Caco-2 (cell line): ENCODE data around the gene FLAD1. TPM values are rescaled to one million over a fixed set of nuclear protein-coding genes. Genes with fewer than 3 reads are reported as not detected.

ENCODE experiments used
- BruUV-seq: library from RNA; stranded (reverse); fragments of 400-500 nt; replicated peaks from 2 replicates; lab custom pipeline; 2021; lab: Mats Ljungman, UMichigan
- CTCF ChIA-PET: fragments of 300-600 bp; sonication (Branson Sonifier 250); formaldehyde crosslinking; loops from one replicate; lab custom pipeline; 2022; ENCODE audit warnings: antibody characterized with exemption; lab: Charles Lee
- POLR2A ChIA-PET: fragments of 300-600 bp; sonication (Branson Sonifier 250); formaldehyde crosslinking; loops from one replicate; lab custom pipeline; 2022; ENCODE audit warnings: antibody characterized with exemption; lab: Charles Lee
- DNase-seq, 2 experiments: peaks; one replicate each; pipeline versions ENCODE4 v3.0.0 to v3.0.0-alpha.2; 2020 to 2022
- H3K27me3 ChIP-seq: replicated peaks from 2 replicates; pipeline ENCODE4 v1.6.0; 2011; ENCODE audit warnings: low read length; ENCODE audit not compliant: control insufficient read depth, insufficient read depth
- H3K36me3 ChIP-seq: 2 replicates; pipeline ENCODE4 v1.5.1; 2011; ENCODE audit warnings: low read length; ENCODE audit not compliant: control insufficient read depth, insufficient read depth
- H3K4me1 ChIP-seq: fragments of 250-450 bp; sonication (Bioruptor Pico); 2 replicates; pipeline ENCODE4 v1.5.1; 2020; ENCODE audit warnings: mild to moderate bottlenecking
- H3K4me3 ChIP-seq: 2 replicates; pipeline ENCODE4 v1.5.1; 2011; ENCODE audit warnings: low read depth, mild to moderate bottlenecking, control low read depth, low read length
- H3K9me3 ChIP-seq: fragments of 250-450 bp; sonication (Bioruptor Pico); 2 replicates; pipeline ENCODE4 v1.5.1; 2020; ENCODE audit warnings: mild to moderate bottlenecking, moderate library complexity
- H3K27ac Mint-ChIP-seq: one replicate; pipeline ENCODE4 v1.8.0; 2022; ENCODE audit warnings: mixed read lengths; ENCODE audit not compliant: unreplicated experiment
- H3K27me3 Mint-ChIP-seq: one replicate; pipeline ENCODE4 v1.8.0; 2022; ENCODE audit warnings: mixed read lengths; ENCODE audit not compliant: insufficient read depth, unreplicated experiment
- H3K36me3 Mint-ChIP-seq: one replicate; pipeline ENCODE4 v1.8.0; 2022; ENCODE audit warnings: mild to moderate bottlenecking, mixed read lengths; ENCODE audit not compliant: insufficient read depth, unreplicated experiment
- H3K4me1 Mint-ChIP-seq: one replicate; pipeline ENCODE4 v1.8.0; 2022; ENCODE audit warnings: low read depth, mixed read lengths; ENCODE audit not compliant: unreplicated experiment
- H3K4me3 Mint-ChIP-seq: one replicate; pipeline ENCODE4 v1.8.0; 2022; ENCODE audit warnings: mild to moderate bottlenecking, moderate library complexity, mixed read lengths; ENCODE audit not compliant: unreplicated experiment
- H3K9me3 Mint-ChIP-seq: one replicate; pipeline ENCODE4 v1.8.0; 2022; ENCODE audit warnings: mixed read lengths; ENCODE audit not compliant: unreplicated experiment
- CTCF ChIP-seq, 2 experiments: fragments of 200-600 bp in 1 of 2; IDR thresholded peaks; 1 replicate in 1 of 2; 2 replicates in 1 of 2; pipeline versions ENCODE4 v1.5.1 to v1.8.0; 2011 to 2022; ENCODE audit warnings: antibody characterized with exemption in 1 of 2, control low read depth in 1 of 2, inconsistent platforms in 1 of 2, low read depth in 1 of 2, low read length in 1 of 2, mild to moderate bottlenecking in 1 of 2, moderate library complexity in 1 of 2; ENCODE audit not compliant: insufficient read depth in 1 of 2, severe bottlenecking in 1 of 2, unreplicated experiment in 1 of 2
- intact Hi-C: fragments of 100-400 bp; cut with micrococcal nuclease; formaldehyde crosslinking; loops from one replicate; pipeline ENCODE4 v1.10.0; 2022; ENCODE audit not compliant: unreplicated experiment
- total RNA-seq: library from RNA; stranded (reverse); gene quantifications from 2 replicates; pipeline ENCODE4 v1.2.3, GENCODE V29; 2022

FLAD1 gene
- total RNA-seq, 1 experiment from 2014 or later = 51.3 TPM

- DNase-seq = no peak
- H3K4me3 ChIP-seq = no peak overlapping the region
- H3K4me1 ChIP-seq = peaks cover 48% of the 10 kb centered on the region
- no peaks in the 10 kb centered on the region for H3K9me3 ChIP-seq
- Mint-ChIP-seq H3K27me3 (no peaks in the 10 kb centered on the region), H3K36me3 (peaks cover 35% of the 10 kb centered on the region), H3K9me3 (no peaks in the 10 kb centered on the region), H3K4me3 (no peak overlapping the region), H3K4me1 (peaks cover 25% of the 10 kb centered on the region), H3K27ac (peak overlapping the region; percentile 45)
- ChIA-PET POLR2A (interaction anchor here (0.6 kb wide), 1 partner anchor 66 kb away, joined by 6 read pairs; no protein-coding TSS in a partner anchor), CTCF (interaction anchor here (0.6 kb wide), 2 partner anchors 17 to 22 kb away, joined by 3 to 5 read pairs; partner anchors contain the start of gene LENEP)
- no peaks in the 10 kb centered on the region for H3K27me3 ChIP-seq
- no peak for TF ChIP-seq CTCF (IDR thresholded peaks at IDR 0.05; ENCODE audit: insufficient read depth in 1 of 2, low read depth in 1 of 2, low read length in 1 of 2, severe bottlenecking in 1 of 2, unreplicated experiment in 1 of 2)
- intact Hi-C loops = no loop called here
- no TSS peak for BruUV-seq
- H3K36me3 ChIP-seq = peaks cover 3% of the 10 kb centered on the region; the same call in 1 of the 2 replicates
Measured at GRCh38 chr1:155010211-155010918, 27.2 kb downstream of the FLAD1 start.

- Mint-ChIP-seq H3K9me3 (no peaks in the 10 kb centered on the region), H3K27ac (no peak overlapping the region), H3K36me3 (peaks cover 41% of the 10 kb centered on the region), H3K27me3 (no peaks in the 10 kb centered on the region), H3K4me3 (no peak overlapping the region), H3K4me1 (peaks cover 25% of the 10 kb centered on the region)
- POLR2A ChIA-PET = no interaction called here
- Histone ChIP-seq H3K36me3 (peaks cover 2% of the 10 kb centered on the region), H3K9me3 (no peaks in the 10 kb centered on the region), H3K4me1 (peaks cover 43% of the 10 kb centered on the region), H3K27me3 (no peaks in the 10 kb centered on the region), H3K4me3 (no peak overlapping the region)
- intact Hi-C loops = no loop called here
- no TSS peak for BruUV-seq
- no peak for TF ChIP-seq CTCF (IDR thresholded peaks at IDR 0.05; ENCODE audit: insufficient read depth in 1 of 2, low read depth in 1 of 2, low read length in 1 of 2, severe bottlenecking in 1 of 2, unreplicated experiment in 1 of 2)
- CTCF ChIA-PET = no interaction called here
- no peak for DNase-seq
Measured at GRCh38 chr1:155011004-155011416, 27.9 kb downstream of the FLAD1 start.

DNA sequence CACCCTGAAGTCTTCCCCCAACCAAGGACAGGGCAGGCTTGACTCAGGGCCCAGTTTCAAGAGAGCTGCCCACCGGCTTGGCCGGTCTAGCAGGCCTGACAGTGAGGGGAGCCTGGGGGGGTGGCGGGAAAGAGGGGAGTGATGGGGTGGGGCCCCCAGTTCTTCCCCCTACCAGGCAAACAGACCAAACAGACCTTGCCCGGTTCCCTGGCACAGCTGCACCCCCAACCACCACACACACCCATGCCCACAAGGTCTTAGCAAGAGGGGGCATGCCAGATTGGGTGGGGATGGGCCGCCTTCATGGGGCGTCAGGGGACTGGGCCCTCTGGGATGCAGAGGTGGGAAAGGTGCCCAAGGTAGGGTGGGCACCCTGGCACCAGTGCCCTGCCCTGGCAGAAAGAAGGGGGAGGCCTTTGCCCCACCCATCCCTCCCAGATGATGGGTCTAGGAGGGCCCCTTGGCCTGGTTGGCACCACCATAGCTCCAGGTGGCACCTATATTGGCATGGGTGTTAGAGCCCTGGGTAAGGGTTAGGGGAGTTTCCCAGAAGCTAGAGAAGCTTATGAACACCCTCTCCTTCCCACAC is 28.4 kb downstream of the FLAD1 start:
- POLR2A ChIA-PET = no interaction called here
- H3K27ac Mint-ChIP-seq = no peak overlapping the region

More for the DNA sequence above, 28.4 kb downstream of the FLAD1 start:
- H3K36me3 ChIP-seq = peaks cover under 1% of the 10 kb centered on the region
- H3K4me1 Mint-ChIP-seq = peaks cover 25% of the 10 kb centered on the region
- CTCF ChIA-PET = no interaction called here
- intact Hi-C loops = no loop called here
- H3K27me3 Mint-ChIP-seq = no peaks in the 10 kb centered on the region
- H3K9me3 Mint-ChIP-seq = no peaks in the 10 kb centered on the region
- no peak for TF ChIP-seq CTCF (IDR thresholded peaks at IDR 0.05; ENCODE audit: insufficient read depth in 1 of 2, low read depth in 1 of 2, low read length in 1 of 2, severe bottlenecking in 1 of 2, unreplicated experiment in 1 of 2)
- H3K27me3 ChIP-seq = no peaks in the 10 kb centered on the region
- H3K9me3 ChIP-seq = no peaks in the 10 kb centered on the region
- H3K4me1 ChIP-seq = peaks cover 42% of the 10 kb centered on the region
- no peak overlapping the region for H3K4me3 Mint-ChIP-seq
- no peak overlapping the region for H3K4me3 ChIP-seq
- no TSS peak for BruUV-seq
- peaks cover 43% of the 10 kb centered on the region for H3K36me3 Mint-ChIP-seq
- no peak for DNase-seq
